LNCAP (cell line): ENCODE results near the gene ARHGAP4.

Source experiments
- TF ChIP-seq, protein P1 (sequence below): fragments of 450-650 bp; IDR thresholded peaks from 2 replicates; pipeline ENCODE4 v1.5.1; 2017; ENCODE audit warnings: mild to moderate bottlenecking

ARHGAP4 gene

DNA sequence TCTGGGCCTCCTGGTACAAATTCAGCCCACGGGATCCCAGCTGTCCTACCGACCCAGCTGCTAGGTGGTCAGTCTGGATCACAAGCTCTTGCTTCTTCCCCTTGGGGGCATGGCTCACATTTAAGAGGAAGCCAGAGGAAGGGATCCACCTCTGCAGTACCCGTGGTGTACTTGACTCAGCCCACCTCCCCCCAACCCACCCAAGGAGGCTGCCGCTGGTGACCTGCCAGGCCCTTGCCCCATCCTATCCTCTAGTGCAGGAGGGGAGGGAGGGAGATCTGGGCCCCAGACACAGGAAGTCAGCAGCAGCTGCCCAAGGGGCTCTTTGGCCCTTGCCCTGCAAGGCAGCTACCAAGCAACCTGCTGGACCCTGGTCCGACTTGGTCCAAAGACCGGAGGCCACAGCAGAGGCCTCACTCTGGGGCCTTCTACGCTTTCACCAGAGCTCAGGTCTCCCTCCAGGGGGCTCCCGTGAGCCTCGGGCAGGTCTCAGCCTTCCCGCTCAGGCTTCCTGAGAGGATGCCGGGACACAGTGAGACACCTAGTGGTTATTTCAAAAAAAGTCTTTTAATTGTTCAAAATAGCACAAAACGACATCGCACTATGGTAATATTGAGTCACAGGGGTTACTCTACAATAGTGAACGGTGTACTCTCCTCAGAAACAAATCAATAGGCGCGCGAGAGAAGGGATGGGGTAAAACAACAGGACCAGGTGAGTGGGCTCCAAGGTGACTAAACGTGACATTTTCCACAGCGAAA, 21.1 kb upstream of the ARHGAP4 start:
- TF ChIP-seq, protein P1, sequence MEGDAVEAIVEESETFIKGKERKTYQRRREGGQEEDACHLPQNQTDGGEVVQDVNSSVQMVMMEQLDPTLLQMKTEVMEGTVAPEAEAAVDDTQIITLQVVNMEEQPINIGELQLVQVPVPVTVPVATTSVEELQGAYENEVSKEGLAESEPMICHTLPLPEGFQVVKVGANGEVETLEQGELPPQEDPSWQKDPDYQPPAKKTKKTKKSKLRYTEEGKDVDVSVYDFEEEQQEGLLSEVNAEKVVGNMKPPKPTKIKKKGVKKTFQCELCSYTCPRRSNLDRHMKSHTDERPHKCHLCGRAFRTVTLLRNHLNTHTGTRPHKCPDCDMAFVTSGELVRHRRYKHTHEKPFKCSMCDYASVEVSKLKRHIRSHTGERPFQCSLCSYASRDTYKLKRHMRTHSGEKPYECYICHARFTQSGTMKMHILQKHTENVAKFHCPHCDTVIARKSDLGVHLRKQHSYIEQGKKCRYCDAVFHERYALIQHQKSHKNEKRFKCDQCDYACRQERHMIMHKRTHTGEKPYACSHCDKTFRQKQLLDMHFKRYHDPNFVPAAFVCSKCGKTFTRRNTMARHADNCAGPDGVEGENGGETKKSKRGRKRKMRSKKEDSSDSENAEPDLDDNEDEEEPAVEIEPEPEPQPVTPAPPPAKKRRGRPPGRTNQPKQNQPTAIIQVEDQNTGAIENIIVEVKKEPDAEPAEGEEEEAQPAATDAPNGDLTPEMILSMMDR, result peak; percentile 76

DNA sequence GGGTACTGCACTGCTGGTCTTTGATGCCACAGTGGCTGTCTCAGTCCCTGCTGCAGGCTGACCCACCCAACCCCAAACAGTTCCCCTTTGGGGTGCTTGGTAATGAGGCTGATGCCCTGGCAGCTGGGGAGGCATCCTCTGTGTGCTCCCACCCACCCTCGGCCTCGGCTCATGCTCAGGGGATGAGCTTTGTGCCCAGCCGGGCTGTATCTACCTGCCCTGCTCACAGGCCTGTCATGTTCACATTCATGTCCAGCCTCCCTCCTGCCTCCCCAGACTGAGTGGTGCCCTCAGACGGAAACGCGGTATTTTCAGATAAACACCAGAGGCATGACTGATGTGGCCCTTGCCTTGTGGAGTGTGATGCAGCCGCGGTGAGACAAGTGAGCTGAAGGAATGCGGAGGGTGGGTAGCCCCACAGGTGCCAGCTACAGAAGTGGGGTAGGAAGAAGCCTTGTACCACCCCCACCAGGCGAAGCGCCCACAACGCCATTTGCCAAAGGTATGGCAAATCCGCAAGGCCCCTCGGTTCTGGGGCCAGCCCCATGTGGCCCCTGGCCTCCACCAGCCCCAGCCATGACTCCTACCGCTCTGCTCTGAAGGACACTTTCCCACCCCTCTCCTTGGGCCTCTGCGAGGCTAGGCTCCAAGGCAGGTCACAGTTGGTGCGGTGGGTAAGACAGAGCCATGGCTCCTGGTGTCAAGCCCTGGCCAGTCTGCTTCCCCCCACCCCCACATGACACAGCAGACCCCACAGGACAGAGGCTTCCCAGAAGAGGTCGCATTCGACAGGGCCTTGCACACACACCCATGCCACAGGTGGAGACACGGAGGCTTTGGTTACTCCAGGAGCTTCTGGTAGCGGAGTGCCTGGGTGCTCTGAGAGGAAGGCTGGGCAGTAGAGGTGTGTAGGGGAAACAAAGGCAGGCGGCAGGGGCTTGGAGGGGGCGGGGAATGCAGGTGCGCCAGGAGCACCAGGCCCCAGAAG, 20.2 kb upstream of the ARHGAP4 start:
- TF ChIP-seq, protein P1, result no peak

DNA sequence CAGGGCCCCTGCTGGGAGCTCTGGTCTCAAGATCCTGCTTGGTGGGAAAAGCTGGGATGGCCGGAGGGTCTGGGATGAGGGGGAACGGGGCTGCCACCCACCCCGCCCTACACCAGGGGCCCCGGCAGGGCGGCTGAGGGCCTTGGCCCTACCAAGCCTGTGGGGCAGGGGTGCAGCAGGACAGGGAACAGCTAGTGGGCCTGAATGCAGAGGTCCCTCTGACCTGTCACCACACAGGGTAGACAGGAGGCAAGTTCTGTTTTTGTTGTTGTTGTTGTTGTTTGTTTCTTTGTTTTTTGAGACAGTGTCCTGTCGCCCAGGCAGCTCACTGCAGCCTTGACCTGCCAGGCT, 18.7 kb upstream of the ARHGAP4 start:
- TF ChIP-seq, protein P1, result no peak

DNA sequence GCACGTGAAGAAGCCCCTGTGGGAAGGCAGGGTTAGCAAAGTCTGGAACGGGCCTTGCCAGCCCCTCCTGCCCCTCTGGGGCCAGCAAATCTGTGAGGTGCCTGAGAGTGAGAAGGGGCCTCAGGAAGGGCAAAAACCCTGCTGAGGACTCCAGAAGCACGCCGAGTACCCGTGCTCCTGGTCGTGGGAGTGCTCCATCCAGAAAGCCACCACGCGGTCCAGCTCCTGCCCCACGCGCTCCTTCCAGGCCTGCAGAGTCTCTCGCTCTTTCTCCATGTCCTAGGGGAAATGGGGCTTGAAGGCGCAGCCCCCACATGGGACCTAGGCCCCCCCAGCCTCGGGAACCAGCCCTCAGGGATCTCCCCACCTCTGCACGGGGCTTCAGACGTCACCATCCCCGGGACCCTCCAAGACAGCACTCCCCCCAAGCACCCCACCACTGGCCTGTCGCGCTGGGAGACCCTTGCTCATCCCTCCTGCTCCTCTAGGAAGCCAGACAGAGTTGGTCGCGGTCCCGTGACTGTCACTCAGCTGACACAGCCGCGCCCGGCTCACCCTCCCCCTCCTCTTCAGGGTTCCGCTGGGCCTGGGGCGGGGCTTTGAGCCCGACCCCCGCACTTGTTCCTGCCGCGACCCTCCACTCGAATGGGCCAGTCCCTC, 18.2 kb upstream of the ARHGAP4 start, which contains the start of gene RENBP:
TSS of gene RENBP (minus strand) at position 504 of the 660 bp plus-strand sequence. CDS start at position 471, 33 bp downstream.
- TF ChIP-seq, protein P1, result no peak

DNA sequence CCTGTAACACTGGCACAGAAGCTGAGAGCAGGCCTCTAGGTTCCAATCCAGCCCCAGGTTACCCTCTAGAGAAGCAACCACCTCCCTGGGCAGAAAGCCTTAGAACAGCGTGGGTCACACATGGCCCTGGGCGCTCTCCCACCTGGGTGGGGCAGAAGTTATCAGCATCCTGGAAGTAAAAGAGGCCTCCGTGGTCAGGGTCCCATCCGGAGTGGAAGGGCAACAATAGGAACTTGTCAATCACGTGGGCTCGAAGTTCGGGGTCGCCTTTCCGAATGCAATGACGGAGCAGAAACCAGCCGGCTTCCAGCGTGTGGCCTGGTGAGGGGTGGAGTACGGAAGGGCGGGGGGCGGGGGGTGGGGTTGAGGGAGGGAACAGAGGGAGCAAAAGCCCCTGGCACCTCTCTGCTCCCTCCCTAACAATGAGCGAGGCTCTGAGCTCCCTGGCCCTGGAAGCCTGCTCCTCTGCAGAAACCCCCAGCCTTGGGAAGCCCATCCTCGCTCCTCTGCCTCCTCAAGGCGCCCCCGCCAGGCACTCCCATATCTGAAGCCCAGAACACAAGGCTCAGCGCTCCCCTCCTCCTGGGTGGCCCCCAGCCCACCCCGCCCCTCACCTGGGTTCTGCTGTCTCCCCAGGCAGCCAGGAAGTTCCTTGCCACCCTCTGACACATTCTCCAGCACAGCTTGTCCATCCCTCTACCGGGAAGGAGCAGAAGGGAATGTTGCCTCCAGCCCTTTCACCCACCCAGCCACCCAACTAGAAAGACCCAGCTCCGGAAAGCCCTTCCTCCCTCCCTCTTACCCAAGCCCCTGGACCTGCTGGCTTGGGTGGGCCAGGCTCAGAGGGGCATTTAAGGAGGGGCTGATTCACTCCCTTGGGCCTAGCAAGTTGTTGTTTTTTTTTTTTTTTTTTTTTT, 15.5 kb upstream of the ARHGAP4 start:
- TF ChIP-seq, protein P1, result no peak

- TF ChIP-seq, protein P1, result no peak
Observed at GRCh38 chrX:153939573-153939972, 13.5 kb upstream of the ARHGAP4 start.
